Effector memory CD8-positive, alpha-beta T cell (primary cell): ENCODE data around the gene ZBTB17.
A peak's percentile ranks its signal among the peaks of the same experiment; 100 is the strongest.
"Not testable (repeated sequence)": the region's sequence is repeated elsewhere in the genome, so short reads cannot be mapped to it uniquely, and the experiment has no call there.

Experiments used
- ATAC-seq: fragments of 150-1000 bp; cut with Tn5 transposase; replicated peaks from 2 replicates; pipeline ENCODE4 v1.10.0; 2021; ENCODE audit warnings: mild to moderate bottlenecking, moderate library complexity
- DNase-seq, 3 experiments: peaks; one replicate each; pipeline ENCODE4 v3.0.0; 2021
- H3K27ac Mint-ChIP-seq, 2 donors: one replicate each; pipeline ENCODE4 v1.8.0; 2022; ENCODE audit warnings: mild to moderate bottlenecking in 2 of 2, mixed read lengths in 2 of 2, moderate library complexity in 2 of 2
- H3K27me3 Mint-ChIP-seq, 2 donors: one replicate each; pipeline ENCODE4 v1.8.0; 2022; ENCODE audit warnings: mixed read lengths in 2 of 2
- H3K36me3 Mint-ChIP-seq: one replicate; pipeline ENCODE4 v1.8.0; 2022; ENCODE audit warnings: mild to moderate bottlenecking, moderate library complexity, mixed read lengths; ENCODE audit not compliant: insufficient read depth
- H3K4me1 Mint-ChIP-seq, 2 donors: one replicate each; pipeline ENCODE4 v1.8.0; 2022; ENCODE audit warnings: low read depth in 2 of 2, mixed read lengths in 2 of 2
- H3K4me3 Mint-ChIP-seq, 2 donors: one replicate each; pipeline ENCODE4 v1.8.0; 2022; ENCODE audit warnings: mild to moderate bottlenecking in 2 of 2, mixed read lengths in 2 of 2, moderate library complexity in 2 of 2
- H3K9me3 Mint-ChIP-seq, 2 donors: one replicate each; pipeline ENCODE4 v1.8.0; 2022; ENCODE audit warnings: mixed read lengths in 2 of 2

Gene ZBTB17

DNA sequence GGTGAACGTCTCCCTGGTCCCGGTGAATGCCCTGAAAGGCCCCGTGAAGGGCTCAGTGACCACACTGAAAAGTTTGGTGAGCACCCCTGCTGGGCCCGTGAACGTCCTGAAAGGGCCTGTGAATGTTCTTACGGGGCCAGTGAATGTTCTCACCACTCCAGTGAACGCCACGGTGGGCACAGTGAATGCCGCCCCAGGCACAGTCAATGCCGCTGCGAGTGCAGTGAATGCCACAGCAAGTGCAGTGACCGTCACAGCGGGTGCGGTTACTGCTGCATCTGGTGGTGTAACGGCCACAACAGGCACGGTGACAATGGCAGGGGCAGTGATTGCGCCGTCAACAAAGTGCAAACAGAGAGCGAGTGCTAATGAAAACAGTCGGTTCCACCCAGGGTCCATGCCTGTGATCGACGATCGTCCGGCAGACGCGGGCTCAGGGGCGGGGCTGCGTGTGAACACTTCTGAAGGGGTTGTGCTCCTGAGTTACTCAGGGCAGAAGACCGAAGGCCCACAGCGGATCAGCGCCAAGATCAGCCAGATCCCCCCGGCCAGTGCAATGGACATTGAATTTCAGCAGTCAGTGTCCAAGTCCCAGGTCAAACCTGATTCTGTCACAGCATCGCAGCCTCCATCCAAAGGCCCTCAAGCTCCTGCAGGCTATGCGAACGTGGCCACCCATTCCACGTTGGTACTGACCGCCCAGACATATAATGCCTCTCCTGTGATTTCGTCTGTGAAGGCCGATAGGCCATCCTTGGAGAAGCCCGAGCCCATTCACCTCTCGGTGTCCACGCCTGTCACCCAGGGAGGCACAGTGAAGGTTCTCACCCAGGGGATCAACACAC is 41.5 kb downstream of the ZBTB17 start:
- Mint-ChIP-seq H3K27ac (peak overlapping the region in 1 of 2 donors; percentile 89), H3K27me3 (no peaks in the 10 kb centered on the region), H3K9me3 (no peaks in the 10 kb centered on the region), H3K36me3 (peaks cover 69% of the 10 kb centered on the region), H3K4me1 (peaks cover 0 to 2% of the 10 kb centered on the region in 2 donors), H3K4me3 (no peak overlapping the region)
- ATAC-seq = no peak
- no peak for DNase-seq

DNA sequence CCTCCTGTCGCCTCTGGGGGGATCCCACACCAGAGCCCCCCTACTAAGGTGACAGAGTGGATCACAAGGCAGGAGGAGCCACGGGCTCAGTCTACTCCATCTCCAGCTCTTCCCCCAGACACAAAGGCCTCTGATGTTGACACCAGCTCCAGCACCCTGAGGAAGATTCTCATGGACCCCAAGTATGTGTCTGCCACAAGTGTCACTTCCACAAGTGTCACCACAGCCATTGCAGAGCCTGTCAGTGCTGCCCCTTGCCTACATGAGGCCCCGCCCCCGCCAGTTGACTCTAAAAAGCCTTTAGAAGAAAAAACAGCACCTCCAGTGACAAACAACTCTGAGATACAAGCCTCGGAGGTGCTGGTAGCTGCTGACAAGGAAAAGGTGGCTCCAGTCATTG is 42.2 kb downstream of the ZBTB17 start:
- no peaks in the 10 kb centered on the region for H3K27me3 Mint-ChIP-seq

DNA sequence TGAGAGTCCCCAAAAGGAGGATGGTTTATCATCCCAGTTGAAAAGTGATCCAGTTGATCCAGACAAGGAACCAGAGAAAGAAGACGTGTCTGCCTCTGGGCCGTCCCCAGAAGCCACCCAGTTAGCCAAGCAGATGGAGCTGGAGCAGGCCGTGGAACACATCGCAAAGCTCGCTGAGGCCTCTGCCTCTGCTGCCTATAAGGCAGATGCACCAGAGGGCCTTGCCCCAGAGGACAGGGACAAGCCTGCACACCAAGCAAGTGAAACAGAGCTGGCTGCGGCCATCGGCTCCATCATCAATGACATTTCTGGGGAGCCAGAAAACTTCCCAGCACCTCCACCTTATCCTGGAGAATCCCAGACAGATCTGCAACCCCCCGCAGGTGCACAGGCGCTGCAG is 43.3 kb downstream of the ZBTB17 start:
- Mint-ChIP-seq H3K36me3 (peaks cover 76% of the 10 kb centered on the region), H3K27me3 (no peaks in the 10 kb centered on the region), H3K9me3 (no peaks in the 10 kb centered on the region), H3K4me1 (peaks cover 0 to 5% of the 10 kb centered on the region in 2 donors), H3K27ac (no peak overlapping the region), H3K4me3 (no peak overlapping the region)
- DNase-seq (no peak), ATAC-seq (no peak)

More for the DNA sequence above, 42.2 kb downstream of the ZBTB17 start:
- Mint-ChIP-seq H3K4me1 (peaks cover 0 to 2% of the 10 kb centered on the region in 2 donors), H3K36me3 (peaks cover 73% of the 10 kb centered on the region), H3K9me3 (no peaks in the 10 kb centered on the region), H3K27ac (peak overlapping the region; percentile 41 to 51), H3K4me3 (no peak overlapping the region)
- DNase-seq (no peak), ATAC-seq (no peak)

DNA sequence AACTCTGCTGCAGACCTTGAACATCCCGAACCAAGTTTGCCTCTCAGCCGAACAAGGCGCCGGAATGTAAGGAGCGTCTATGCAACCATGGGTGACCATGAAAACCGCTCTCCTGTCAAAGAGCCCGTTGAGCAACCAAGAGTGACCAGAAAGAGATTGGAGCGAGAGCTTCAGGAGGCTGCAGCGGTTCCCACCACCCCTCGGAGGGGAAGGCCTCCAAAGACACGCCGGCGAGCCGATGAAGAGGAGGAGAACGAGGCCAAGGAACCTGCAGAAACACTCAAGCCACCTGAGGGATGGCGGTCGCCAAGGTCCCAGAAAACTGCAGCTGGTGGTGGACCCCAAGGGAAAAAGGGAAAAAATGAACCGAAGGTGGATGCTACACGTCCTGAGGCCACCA is 44.0 kb downstream of the ZBTB17 start:
- Mint-ChIP-seq H3K27me3 (no peaks in the 10 kb centered on the region), H3K4me1 (peaks cover 0 to 5% of the 10 kb centered on the region in 2 donors), H3K4me3 (no peak overlapping the region), H3K9me3 (no peaks in the 10 kb centered on the region), H3K36me3 (peaks cover 80% of the 10 kb centered on the region), H3K27ac (peak overlapping the region in 1 of 2 donors; percentile 23)
- ATAC-seq (no peak), DNase-seq (no peak)

DNA sequence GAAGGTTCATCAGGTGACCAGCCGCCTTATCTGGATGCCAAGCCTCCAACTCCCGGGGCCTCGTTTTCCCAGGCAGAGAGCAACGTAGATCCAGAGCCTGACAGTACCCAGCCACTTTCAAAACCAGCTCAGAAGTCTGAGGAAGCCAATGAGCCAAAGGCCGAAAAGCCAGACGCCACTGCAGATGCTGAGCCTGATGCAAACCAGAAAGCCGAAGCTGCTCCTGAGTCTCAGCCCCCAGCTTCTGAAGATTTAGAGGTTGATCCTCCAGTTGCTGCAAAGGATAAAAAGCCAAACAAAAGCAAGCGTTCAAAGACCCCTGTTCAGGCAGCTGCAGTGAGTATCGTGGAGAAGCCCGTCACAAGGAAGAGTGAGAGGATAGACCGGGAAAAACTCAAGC is 44.5 kb downstream of the ZBTB17 start:
- Mint-ChIP-seq H3K27ac (peak overlapping the region in 1 of 2 donors; percentile 23), H3K4me3 (no peak overlapping the region), H3K27me3 (no peaks in the 10 kb centered on the region), H3K4me1 (peaks cover 0 to 5% of the 10 kb centered on the region in 2 donors), H3K36me3 (peaks cover 81% of the 10 kb centered on the region), H3K9me3 (no peaks in the 10 kb centered on the region)
- DNase-seq (no peak), ATAC-seq (no peak)

DNA sequence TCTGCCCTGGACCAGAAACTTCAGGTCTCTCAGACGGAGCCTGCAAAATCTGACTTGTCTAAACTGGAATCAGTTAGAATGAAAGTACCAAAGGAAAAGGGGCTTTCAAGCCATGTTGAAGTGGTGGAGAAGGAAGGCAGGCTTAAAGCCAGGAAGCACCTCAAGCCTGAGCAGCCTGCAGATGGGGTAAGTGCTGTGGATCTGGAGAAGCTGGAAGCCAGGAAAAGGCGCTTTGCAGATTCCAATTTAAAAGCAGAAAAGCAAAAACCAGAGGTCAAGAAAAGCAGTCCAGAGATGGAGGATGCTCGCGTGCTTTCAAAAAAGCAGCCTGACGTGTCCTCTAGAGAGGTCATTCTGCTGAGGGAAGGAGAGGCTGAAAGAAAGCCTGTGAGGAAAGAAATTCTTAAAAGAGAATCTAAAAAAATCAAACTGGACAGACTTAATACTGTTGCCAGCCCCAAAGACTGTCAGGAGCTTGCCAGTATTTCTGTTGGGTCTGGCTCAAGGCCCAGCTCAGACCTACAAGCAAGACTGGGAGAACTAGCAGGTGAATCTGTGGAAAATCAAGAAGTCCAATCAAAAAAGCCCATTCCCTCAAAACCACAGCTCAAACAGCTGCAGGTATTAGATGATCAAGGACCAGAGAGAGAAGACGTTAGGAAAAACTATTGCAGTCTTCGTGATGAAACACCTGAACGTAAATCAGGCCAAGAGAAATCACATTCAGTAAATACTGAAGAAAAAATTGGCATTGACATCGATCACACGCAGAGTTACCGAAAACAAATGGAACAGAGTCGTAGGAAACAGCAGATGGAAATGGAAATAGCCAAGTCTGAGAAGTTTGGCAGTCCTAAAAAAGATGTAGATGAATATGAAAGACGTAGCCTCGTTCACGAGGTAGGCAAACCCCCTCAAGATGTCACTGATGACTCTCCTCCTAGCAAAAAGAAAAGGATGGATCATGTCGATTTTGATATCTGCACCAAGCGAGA is 46.6 kb downstream of the ZBTB17 start:
- H3K9me3 Mint-ChIP-seq = no peaks in the 10 kb centered on the region
- no peak for DNase-seq
- peaks cover 0 to 3% of the 10 kb centered on the region in 2 donors for H3K4me1 Mint-ChIP-seq
- H3K27me3 Mint-ChIP-seq = no peaks in the 10 kb centered on the region
- peaks cover 76% of the 10 kb centered on the region for H3K36me3 Mint-ChIP-seq
- peak overlapping the region in 1 of 2 donors; percentile 42 for H3K27ac Mint-ChIP-seq
- no peak overlapping the region for H3K4me3 Mint-ChIP-seq
- ATAC-seq = no peak

DNA sequence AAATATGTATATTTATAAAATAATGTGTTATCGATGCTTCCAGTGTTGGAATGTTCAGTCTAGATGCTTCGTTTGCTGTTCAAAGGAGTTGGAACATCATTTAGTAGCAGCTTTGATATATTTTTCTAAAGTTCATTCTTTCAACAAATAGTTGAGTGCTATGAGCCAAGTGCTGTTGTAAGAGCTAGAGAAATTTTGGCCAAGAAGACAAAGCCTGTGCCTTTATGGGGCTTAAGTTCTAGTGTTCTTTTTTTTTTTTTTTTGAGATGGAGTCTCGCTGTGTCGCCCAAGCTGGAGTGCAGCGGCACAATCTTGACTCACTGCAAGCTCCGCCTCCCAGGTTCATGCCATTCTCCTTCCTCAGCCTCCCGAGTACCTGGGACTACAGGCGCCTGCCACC is 49.5 kb downstream of the ZBTB17 start:
- not testable (repeated sequence) for H3K27me3 Mint-ChIP-seq, DNase-seq, H3K4me1 Mint-ChIP-seq, ATAC-seq, H3K9me3 Mint-ChIP-seq, H3K4me3 Mint-ChIP-seq, H3K27ac Mint-ChIP-seq
- H3K36me3 Mint-ChIP-seq = peaks cover 80% of the 10 kb centered on the region

DNA sequence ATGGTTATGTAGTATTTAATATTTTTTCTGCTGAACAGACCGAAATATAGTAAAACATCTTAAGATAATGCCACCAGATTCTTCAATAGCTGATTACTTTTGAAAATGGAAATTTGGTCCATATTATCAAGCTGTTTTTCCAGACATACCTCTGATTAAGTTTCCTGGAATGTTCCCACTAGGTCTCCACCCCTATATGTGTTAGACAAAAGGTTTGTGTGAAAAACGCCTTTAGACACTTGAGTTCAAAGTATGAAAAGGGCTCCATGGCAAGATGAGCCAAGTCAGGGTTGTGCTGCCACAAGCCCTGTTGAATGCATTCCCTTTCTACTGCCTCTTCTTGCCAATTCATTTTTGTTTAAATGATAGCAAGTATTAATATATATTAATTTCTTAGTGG is 52.7 kb downstream of the ZBTB17 start:
- Mint-ChIP-seq H3K9me3 (no peaks in the 10 kb centered on the region), H3K27me3 (no peaks in the 10 kb centered on the region), H3K4me1 (peaks cover 11 to 13% of the 10 kb centered on the region in 2 donors), H3K27ac (no peak overlapping the region), H3K4me3 (no peak overlapping the region), H3K36me3 (peaks cover 66% of the 10 kb centered on the region)
- no peak for ATAC-seq
- DNase-seq = no peak

DNA sequence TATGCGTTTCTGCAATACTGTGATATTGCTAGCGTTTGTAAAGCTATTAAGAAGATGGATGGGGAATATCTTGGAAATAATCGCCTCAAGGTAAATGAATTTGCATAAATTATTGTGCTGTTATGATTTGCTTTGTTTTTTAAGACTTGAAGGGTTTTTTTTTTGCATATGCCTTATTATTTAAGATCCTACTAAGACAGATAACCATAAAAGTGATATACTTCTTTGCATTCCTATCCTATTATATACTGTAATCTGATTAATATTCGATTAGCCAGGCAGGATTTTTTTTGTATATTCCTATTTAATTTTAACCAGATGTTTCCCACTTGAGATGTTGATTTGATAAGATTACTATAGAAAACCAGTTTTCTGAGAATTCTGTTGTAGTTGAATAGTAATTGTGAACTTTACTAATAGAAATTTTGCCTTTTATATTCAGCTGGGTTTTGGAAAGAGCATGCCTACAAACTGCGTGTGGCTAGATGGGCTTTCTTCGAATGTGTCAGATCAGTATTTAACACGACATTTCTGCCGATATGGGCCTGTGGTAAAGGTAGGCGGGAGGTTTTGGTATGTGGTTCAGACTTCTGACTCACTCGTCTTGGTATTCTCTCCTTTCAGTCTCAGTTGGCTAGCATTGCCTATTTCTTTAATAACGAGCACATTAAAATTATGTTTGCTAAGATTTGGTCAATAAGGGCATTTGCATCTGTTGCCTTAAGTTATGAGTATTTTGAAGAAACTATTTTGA is 56.8 kb downstream of the ZBTB17 start:
- H3K27me3 Mint-ChIP-seq = no peaks in the 10 kb centered on the region
- DNase-seq = peak; percentile 37 to 40 (median 39)

DNA sequence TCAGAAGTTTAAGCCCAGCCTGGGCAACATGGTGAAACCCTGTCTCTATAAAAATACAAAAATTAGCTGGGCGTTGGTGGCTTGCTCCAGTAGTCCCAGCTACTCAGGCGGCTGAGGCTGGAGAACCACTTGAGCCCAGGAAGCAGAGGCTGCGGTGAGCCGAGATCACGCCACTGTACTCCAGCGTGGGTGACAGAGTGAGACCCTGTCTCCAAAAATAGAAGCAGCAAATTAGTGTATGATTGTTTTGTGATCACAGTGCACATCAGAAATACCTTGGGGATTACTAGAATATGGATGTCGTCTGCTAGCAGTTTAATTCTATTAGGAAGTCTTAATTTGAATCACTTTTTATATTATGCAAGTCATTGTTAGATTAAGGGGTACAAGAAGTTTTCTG is 59.0 kb downstream of the ZBTB17 start:
- peaks cover 24 to 26% of the 10 kb centered on the region in 2 donors for H3K4me1 Mint-ChIP-seq
- peak overlapping the region; percentile 84 to 88 for H3K27ac Mint-ChIP-seq
- ATAC-seq = peak; percentile 26
- no peak for DNase-seq
- H3K9me3 Mint-ChIP-seq = no peaks in the 10 kb centered on the region
- peak overlapping the region; percentile 47 to 59 for H3K4me3 Mint-ChIP-seq
- no peaks in the 10 kb centered on the region for H3K27me3 Mint-ChIP-seq
- H3K36me3 Mint-ChIP-seq = peaks cover 52% of the 10 kb centered on the region

More for the DNA sequence above, 56.8 kb downstream of the ZBTB17 start:
- Mint-ChIP-seq H3K9me3 (no peaks in the 10 kb centered on the region), H3K36me3 (peaks cover 57% of the 10 kb centered on the region), H3K4me1 (peaks cover 24 to 26% of the 10 kb centered on the region in 2 donors), H3K27ac (peak overlapping the region; percentile 60 to 64), H3K4me3 (peak overlapping the region in 1 of 2 donors; percentile 37)
- ATAC-seq = peak; percentile 96

DNA sequence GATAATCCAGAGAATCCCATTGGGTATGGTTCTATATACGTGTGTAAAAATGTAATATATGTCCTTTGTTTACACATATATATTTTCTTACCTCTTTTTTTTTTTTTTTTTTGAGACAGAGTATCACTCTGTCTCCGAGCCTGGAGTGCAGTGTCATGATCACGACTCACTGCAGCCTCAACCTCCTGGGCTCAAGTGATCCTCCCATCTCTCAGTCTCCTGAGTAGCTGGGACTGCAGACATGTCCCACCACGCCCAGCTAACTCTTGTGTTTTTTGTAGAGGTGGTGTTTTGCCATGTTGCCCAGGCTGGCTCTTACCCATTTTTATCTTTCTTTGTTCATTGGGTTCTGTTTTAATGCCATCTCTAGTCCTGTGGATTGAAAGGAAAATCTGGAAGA is 59.5 kb downstream of the ZBTB17 start:
- ATAC-seq = no peak
- no peak for DNase-seq

DNA sequence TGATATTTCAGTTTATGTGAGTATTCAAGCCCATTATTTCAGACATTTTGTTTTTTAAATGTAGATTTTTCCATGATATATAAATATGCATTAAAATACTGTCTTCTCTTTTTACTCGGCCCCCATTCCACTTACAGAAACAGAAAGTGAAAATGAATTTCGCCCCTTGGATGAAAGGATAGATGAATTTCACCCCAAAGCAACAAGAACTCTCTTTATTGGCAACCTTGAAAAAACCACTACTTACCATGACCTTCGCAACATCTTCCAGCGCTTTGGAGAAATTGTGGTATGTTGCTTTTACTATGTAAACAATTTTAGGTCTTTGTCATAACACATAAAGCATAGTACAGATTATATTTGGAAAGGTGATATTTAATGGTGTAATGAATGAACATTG is 59.9 kb downstream of the ZBTB17 start:
- Mint-ChIP-seq H3K27ac (peak overlapping the region; percentile 84 to 88), H3K36me3 (peaks cover 49% of the 10 kb centered on the region), H3K4me1 (peaks cover 24 to 32% of the 10 kb centered on the region in 2 donors), H3K27me3 (no peaks in the 10 kb centered on the region), H3K4me3 (peak overlapping the region; percentile 47 to 59), H3K9me3 (no peaks in the 10 kb centered on the region)
- ATAC-seq (no peak), DNase-seq (no peak)

More for the DNA sequence above, 59.5 kb downstream of the ZBTB17 start:
- Mint-ChIP-seq H3K9me3 (no peaks in the 10 kb centered on the region), H3K36me3 (peaks cover 52% of the 10 kb centered on the region), H3K4me1 (peaks cover 24 to 28% of the 10 kb centered on the region in 2 donors), H3K4me3 (peak overlapping the region; percentile 47 to 59), H3K27me3 (no peaks in the 10 kb centered on the region), H3K27ac (peak overlapping the region; percentile 84 to 88)

DNA sequence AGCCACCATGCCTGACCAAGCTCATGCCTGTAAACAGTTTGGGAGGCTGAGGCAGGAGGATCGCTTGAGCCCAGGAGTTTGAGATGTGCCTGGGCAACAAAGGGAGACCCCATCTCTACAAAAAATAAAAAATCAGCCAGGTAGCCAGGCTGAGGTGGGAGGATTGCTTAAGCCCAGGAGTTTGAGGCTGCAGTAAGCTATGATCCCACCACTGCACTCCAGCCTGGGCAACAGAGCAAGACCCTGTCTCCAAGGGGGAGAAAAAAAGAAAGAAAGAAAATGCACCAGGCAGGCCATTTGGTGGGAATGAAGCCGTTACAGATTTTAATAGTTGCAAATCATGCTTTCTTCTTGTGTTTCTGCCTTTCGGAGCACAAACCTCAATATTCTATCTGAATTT is 62.3 kb downstream of the ZBTB17 start:
- Mint-ChIP-seq H3K36me3 (peaks cover 55% of the 10 kb centered on the region), H3K4me1 (peaks cover 16 to 23% of the 10 kb centered on the region in 2 donors)
- not testable (repeated sequence) for H3K4me3 Mint-ChIP-seq, ATAC-seq, H3K9me3 Mint-ChIP-seq, DNase-seq, H3K27ac Mint-ChIP-seq, H3K27me3 Mint-ChIP-seq
